Hematopoietic multipotent progenitor cell treated with erythropoietin and hydrocortisone succinate and interleukin-3 and kit ligand, for 8 days (in vitro differentiated cells): ENCODE data around the gene RREB1.

Experiments used
- DNase-seq: peaks from one replicate; pipeline ENCODE4 v3.0.0-alpha.2; 2015

Gene RREB1

DNA sequence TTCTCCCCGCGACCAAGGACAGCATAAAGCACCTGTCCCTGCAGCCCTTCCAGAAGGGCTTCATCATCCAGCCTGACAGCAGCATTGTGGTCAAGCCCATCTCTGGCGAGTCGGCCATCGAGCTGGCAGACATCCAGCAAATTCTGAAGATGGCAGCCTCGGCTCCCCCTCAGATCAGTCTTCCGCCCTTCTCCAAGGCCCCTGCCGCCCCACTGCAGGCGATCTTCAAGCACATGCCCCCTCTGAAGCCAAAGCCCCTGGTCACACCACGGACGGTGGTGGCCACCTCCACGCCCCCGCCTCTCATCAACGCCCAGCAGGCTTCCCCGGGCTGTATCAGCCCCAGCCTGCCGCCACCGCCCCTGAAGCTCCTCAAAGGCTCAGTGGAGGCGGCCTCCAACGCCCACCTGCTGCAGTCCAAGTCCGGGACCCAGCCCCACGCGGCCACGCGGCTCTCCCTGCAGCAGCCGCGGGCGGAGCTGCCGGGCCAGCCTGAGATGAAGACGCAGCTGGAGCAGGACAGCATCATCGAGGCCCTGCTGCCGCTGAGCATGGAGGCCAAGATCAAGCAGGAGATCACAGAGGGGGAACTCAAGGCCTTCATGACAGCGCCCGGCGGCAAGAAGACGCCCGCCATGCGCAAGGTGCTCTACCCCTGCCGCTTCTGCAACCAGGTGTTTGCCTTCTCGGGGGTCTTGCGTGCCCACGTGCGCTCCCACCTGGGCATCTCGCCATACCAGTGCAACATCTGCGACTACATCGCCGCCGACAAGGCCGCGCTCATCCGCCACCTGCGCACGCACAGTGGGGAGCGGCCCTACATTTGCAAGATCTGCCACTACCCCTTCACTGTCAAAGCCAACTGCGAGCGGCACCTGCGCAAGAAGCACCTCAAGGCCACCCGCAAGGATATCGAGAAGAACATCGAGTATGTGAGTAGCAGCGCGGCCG, 121.9 kb downstream of the RREB1 start:
- DNase-seq: no peak

DNA sequence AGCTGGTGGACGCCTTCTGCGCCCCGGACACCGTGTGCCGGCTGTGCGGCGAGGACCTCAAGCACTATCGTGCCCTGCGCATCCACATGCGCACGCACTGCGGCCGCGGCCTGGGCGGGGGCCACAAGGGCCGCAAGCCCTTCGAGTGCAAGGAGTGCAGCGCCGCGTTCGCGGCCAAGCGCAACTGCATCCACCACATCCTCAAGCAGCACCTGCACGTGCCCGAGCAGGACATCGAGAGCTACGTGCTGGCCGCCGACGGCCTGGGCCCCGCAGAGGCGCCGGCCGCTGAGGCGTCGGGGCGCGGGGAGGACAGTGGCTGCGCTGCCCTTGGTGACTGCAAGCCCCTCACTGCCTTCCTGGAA, 122.5 kb downstream of the RREB1 start:
- DNase-seq: no peak

DNA sequence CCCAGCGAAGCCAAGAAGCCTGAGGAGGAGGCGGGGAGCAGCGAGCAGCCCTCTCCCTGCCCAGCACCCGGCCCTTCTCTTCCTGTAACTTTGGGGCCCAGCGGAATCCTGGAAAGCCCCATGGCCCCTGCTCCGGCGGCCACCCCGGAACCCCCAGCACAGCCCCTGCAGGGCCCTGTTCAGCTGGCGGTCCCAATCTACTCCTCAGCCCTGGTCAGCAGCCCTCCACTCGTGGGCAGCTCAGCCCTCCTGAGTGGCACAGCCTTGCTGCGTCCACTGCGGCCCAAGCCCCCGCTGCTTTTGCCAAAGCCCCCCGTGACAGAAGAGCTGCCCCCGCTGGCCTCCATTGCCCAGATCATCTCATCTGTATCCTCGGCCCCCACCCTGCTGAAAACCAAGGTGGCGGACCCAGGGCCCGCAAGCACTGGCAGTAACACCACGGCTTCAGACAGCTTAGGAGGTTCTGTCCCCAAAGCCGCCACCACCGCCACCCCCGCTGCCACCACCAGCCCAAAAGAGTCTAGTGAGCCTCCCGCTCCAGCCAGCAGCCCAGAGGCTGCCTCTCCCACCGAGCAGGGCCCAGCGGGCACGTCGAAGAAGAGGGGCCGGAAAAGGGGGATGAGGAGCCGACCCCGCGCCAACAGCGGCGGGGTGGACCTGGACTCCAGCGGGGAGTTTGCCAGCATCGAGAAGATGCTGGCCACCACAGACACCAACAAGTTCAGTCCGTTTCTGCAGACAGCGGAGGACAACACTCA, 123.4 kb downstream of the RREB1 start:
- DNase-seq: no peak

DNA sequence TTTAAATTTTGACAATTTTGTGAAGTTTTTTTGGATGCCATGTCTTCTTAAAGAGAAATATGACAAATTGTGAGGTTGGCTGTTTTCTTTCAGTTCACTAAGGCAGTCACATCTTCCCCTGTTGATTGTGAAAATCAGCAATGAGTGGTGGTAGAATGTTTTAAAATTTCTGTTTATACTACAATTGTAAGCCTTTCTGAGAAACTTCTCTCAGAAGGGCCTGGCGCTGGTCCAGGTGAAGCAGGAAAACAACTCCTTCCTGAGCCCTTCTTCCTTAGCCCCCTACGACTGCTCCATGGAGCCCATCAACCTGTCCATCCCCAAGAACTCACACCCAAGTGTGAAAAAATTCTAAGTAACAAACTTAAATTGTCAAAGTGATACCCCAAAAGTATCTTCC, 124.6 kb downstream of the RREB1 start:
- no peak for DNase-seq

DNA sequence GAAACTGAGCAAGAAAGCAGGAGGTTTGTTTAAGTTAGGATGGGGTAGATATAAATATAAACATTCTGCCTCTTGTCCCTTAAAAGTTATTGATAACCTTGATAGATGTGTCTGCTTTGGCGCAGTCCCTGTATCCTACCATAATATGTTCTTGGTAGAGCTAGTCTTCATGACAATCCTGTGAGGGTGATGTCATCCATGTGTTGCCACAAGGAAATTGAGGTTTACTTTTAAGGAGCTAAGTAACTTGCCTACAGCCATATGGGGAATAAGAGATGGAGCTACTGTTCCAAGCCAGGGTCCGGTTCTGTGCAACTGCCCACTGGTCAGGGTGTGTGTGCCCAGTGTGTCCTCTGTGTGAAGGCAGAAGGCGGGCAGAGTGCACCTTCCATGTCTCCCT, 126.8 kb downstream of the RREB1 start:
- no peak for DNase-seq

DNA sequence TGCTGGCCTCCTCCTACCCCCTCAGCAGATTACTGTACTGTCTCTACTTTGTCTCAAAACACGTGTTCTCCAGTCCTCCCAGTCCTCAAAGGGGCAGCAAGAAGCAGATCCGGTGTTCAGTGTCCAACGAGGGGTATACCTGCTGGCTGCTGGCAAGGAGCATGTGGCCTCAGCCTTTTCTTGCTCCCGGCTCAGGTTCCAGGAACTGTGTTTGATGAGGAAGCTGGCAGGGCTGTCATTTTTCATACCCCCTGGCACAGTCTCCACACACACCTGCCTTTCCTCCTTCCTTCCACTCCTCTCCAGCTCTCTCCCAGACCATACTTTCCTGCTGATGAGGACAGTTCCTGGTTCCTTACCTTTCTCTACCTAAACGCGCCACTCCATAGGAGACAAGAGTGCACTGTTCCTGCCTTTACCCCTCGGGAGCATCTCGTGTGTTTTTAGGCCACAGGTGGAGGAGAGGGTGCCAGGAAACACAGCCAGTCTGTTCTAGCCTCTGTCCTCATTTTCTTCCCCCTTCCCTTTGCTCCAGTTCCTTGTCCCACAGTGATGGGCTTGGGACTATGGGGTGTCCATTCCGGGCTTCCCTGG, 128.0 kb downstream of the RREB1 start:
- DNase-seq: no peak

DNA sequence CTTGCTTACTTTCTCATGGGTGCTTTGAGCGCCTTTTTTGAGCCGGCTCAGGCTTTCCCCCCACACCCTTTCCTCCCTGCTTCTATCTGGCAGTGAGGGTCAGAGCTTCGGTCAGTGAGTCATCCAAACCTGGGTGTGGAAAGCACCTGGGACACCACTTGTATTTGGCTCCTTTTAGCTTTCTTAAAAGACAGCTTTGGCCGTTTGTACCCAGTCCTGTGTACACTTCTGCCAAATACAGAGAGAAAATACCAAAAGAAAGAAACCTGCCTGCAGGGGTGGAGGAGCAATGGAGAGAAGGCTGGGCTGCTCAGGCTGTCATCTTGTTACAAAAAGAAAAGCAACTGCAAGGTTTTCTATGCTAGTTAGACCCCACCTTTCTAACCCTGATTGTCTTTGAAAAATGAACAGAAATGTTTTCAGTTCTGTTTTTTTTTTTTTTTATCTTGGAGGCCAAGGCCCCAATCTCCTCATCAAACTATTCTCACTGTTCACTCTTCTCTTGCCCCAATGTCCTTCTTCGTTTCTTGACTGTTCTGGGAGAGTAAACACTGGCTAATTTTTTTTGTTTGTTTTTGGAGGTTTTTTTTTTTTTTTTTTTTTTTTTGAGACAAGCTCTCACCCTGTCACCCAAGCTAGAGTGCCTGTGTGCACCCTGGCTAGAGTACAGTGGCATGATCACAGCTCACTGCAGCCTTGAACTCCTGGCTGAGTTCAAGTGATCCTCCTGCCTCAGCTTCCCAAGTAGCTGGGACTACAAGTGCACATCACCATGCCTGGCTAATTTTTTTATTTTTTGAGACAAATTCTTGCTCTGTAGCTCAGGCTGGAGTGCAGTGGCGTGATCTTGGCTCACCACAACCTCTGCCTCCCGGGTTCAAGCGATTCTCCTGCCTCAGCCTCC, 128.8 kb downstream of the RREB1 start:
- peak; percentile 49 for DNase-seq

DNA sequence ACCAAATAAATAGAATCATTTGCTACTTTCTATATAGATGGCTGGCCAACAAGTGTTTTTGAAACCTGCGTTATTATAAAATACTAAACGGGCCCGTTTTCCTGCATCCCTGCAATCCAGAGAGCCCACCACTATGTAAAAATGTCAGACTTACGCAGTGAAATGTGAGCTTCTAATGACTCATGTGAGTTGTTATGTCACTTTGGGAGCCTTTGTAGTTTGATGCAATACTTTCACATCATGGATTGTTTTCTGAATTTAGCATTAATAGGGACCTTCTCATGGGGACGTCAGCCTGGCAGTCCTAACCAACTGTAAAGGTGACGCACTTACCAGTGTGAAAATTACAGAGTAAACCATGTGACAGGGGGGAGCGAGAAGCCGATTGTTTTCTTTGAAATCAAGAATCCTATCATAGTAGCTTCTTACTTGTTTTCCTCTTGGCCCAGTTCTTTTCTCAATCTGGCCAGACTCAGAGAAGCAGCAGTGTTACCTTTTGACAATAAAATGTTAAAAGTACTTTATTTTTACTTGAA, 130.0 kb downstream of the RREB1 start:
- no peak for DNase-seq

DNA sequence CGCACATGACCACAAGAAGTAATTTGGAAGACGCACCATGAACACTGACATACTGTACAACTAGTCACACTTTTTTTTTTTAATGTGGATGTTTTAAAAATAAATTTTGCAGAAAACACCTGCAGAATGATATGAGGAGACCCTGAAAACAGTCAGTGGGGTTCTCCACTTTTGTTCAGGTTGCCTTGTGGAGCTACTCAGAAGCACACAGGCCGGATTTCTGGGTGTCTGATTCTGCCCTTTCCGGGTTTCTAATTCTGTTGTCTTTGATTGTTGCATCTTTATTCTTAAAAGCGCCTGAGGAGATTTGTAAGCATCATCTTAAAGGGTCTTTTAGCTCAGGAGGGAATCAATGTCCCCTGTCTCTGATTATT, 130.8 kb downstream of the RREB1 start:
- DNase-seq: no peak

DNA sequence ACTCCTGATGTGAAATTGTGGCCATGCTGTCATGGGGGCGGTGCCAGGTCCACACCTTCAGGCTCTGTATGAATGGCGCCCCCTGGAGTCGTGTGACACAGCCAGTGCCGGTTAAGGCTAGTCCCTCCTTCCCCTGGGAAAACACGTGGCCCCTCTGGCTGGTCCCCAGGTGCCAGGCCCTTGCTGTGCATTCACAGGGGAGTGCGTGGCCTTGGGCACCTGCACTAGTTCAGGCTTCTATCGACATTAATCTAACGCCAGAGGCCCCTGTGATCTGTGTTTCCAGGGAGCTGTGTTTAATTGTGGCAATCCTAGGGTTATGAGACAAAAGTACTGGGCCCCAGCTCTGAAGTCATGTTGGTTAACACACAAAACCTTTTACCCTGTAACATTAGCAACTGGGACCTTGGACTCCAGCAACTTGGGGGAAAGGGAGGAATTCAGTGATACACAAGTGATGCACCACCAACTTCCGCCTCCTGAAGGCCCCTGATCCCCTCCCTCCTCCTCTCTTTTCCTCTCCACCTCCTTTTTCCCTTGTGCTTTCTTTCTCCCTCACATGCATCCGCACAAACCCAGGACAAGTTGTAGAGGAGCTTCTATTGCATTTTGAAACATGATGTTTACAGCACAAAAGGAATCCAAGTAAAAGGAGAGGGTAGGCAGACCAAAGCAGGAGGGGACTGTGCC, 131.3 kb downstream of the RREB1 start:
- peak; percentile 93 for DNase-seq

DNA sequence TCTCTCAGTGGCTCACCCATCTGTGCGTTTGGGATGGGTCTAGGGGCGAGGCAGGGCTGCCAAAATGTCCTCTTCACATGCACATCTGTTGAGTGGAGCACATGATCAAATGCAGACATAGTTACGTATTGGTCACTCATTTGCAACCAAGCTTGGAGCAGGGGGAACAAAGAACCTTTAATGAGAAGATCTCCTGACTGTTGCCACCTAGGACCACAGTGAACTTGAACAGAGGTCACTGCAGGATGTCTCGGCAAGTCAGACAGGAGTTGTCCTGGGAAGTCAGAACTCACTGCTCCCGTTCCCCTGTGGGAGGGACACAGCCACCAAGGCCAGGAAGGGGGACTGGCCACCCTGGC, 131.8 kb downstream of the RREB1 start:
- no peak for DNase-seq

DNA sequence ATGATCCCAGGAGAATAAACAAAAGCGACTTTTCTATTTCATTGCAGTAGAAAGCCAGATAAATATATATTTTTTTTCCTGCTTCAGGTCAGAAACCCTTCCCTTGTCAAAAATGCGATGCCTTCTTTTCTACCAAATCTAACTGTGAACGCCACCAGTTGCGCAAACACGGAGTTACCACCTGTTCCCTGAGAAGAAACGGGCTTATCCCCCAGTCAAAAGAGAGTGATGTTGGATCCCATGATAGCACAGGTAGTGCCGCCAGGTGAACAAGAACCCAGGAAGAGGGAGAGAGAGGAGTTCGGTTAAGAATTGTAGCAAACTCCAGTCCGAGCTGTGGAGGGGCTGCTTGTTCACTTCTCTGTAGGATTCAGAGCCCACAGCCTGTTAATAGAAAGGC, 132.6 kb downstream of the RREB1 start:
- DNase-seq: no peak

DNA sequence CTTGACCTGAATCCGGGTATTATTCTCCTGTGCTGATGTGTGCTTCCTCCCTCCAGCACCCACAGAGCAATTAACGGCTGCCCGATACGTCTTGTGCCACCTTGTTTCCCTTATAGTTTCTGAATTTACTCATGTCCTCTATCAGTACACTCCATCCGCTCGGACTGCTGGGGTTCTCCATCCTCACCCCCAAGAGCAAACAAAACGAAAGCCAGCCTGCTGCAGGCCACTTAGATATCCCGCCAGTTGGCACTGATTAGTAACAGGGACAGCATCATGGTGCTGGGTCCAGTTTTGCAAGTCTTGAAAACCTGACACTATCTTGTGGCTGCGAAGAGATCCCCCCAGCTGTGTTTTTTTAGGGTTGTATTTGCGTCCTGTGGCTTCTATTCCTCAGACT, 133.4 kb downstream of the RREB1 start:
- no peak for DNase-seq

DNA sequence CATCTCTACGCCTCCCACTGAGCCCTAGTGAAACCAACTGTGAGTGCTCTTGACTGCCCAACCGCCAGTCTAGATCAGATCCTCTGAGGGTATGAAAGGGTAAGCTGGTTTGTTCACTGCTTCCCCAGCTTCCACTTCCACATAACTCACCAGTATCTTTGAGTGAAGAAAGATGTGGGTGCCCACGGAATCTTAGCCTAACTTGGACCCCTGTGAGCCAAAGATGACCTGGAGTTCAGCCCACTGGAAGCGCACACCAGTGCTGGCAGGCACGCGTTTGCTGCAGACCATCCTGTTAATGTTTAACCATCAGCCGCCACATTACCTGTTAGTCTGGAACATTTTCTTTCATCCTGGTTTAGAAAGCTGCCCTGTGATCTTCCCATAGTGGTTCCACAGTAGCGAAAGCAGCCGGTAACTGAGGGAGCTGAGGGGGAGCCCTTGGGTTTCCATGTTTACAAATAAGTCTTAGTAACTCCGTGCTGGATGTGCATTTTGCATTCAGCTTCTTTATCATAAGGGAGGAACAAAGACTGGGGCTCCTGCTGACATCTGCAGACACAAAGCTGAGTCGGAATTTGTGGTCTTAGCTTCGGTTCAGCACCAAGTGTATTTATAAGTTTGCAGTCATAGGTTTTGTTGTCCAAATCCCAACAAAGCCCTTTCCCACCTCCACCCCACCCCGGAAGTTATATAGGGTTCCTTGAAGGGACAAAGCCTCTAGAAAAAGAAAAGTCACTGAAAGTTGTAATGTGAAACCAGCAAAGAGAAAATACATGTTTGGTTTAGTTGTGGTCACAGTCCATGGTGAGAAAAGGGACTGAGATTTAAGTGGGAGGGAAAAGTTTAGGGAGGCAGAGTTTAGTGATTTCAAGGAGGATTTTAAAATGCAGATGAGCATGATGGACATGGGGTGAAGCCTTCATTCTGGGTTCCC, 134.2 kb downstream of the RREB1 start:
- DNase-seq: no peak

DNA sequence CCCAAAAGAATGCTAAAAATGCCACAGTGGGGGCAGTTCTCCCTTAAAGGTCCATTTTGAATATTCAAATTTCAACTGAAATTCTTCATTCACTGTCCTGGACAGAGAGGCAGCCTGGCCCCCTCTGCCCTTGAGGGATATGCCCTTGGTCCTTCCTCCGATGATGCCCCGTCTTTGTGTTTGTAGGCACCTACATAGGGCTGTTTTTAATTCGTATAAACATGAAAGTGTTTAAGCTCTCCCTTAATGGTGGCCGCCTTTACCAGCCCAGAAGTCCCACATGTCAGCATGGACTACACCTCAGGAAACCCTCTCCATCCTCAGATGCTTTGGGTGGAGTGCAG, 135.0 kb downstream of the RREB1 start:
- no peak for DNase-seq

DNA sequence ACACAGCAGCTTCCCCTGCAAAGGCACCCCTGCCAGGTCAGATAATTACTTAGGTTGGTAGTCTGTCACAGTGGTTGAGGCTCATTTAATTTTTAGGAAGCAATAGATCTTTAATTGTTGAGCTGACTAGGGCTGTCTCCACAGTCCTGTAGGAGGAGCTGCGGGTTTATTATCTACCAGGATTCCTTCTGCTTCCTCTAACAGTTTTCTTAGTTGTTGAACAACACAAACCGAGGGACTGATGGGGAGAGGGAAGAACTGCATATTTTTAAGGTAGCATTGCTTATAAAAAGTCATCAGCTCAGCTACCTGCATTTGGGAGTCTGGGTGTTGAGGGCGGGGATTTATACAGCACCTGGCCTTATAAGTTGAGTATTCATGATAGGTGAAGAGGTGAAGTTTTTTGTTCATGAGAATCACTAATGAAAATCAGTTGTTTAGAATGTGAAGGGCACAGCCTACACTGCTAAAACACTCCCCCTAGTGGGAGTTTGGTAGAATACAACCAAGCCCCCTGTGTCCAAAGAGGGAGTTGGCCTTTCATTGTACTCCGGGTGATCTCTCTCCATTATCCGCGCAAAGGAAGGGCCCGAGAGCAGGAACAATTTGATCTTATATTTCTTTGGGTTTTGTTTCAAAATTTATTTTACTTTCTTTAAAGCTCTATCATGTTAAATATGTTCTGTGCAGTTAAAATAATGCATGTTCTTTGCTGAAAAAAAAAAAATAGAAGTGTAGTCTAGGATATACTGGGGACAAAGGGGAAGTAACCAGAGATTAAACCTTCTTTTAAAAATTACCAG, 135.6 kb downstream of the RREB1 start:
- DNase-seq: peak; percentile 87

DNA sequence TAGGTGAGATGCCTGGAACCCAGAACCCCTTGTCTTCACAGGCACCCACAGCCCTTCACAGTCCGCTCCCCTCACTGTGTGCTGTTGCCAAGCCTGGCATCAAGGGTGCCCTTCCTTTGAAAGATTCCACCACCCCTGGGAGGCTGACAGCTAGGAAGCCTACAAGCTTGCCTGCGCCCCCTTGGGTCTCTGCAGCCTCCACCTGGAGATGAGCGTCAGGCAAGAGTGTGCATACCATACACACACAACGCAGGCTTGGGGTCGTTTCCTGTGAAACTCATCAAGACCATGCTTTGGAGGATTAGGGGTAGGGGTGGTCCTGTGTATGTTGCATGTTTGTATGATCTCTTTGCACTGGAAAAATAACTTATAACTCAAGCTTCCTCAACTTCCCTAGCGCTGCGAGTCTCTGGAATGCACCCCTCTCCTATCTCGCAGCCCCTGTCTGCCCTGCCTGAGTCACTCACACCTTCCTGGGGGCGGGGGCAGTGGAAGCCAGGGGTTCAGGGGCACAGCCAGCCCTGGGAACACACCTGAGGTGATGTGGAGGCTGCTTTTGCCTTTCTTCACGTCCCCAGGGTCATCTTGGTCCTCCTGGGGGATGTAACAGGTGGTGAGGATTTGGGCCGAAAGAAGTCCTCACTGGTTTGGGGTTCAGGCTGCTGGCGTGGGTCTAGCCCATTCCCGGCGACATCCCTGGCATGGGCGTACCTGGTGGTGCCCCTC, 138.1 kb downstream of the RREB1 start:
- DNase-seq: no peak

DNA sequence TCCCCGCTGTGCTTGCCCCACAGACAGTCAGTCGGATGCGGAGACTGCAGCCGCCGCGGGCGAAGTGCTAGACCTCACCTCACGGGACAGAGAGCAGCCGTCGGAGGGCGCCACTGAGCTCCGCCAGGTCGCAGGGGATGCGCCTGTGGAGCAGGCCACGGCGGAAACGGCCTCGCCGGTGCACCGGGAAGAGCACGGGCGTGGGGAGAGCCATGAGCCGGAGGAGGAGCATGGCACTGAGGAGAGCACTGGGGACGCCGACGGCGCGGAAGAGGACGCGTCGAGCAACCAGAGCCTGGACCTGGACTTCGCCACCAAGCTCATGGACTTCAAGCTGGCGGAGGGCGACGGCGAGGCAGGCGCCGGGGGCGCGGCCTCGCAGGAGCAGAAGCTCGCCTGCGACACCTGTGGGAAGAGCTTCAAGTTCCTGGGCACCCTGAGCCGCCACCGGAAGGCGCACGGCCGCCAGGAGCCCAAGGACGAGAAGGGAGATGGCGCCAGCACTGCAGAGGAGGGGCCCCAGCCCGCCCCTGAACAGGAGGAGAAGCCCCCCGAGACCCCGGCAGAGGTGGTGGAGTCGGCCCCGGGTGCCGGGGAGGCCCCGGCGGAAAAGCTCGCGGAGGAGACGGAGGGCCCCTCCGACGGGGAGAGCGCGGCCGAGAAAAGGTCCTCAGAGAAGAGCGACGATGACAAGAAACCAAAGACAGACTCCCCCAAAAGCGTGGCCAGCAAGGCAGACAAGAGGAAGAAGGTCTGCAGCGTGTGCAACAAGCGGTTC, 138.8 kb downstream of the RREB1 start:
- no peak for DNase-seq

DNA sequence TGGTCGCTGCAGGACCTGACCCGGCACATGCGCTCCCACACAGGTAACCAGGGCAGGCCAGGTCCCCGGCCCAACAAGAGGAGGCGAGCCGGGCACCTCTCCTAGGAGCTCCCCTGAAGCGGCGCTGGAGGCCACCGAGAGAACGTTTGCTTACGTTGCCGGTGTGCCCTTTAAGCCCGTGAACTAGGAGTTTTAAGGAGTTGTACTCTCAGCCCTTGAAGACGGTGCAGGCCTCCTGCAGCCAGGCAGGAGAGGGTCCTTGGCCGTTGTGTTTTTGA, 139.4 kb downstream of the RREB1 start:
- DNase-seq: no peak
